ENCODE results near the gene SELENOS.

SELENOS gene

GRCh38 chr15:101258238-101259144 is 18.8 kb downstream of the SELENOS start:
- H3K4me3 ChIP-seq (ENCODE audit: low read depth, low read length, poor library complexity, severe bottlenecking): no peak overlapping the region

DNA sequence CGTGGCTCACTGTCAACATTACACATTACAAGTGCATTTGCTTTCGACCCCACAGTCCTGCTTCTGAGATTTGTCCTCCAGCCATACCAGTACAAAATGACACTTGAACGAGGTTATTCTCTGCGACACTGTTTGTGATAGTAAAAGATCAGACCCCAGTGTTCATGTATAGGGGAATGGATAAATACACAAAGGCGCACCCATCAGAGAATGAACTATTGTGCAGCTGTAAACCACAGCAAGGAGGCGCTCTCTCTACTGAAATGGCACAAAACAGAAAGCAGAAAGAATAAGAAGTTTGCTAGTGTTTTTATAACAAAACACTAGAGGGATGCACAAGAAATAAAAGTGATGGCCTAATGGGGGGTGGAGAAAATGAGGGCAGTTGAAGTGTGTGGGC is 20.5 kb downstream of the SELENOS start:
- Histone ChIP-seq H3K9me3 (ENCODE audit: low read length) (no peaks in the 10 kb centered on the region), H3K79me2 (ENCODE audit: insufficient read depth, low read length) (no peaks in the 10 kb centered on the region), H2AFZ (ENCODE audit: low read length) (no peak overlapping the region), H3K4me3 (ENCODE audit: low read depth, low read length, poor library complexity, severe bottlenecking) (no peak overlapping the region), H3K9ac (ENCODE audit: low read length) (no peak overlapping the region), H3F3A (ENCODE audit: insufficient read depth, low read length) (no peaks in the 10 kb centered on the region), H3K27ac (ENCODE audit: low read depth, low read length, poor library complexity, severe bottlenecking) (no peak overlapping the region), H3K36me3 (ENCODE audit: insufficient read depth, low read length) (no peaks in the 10 kb centered on the region), H3K9me2 (ENCODE audit: low read depth, low read length) (no peaks in the 10 kb centered on the region), H3K4me2 (ENCODE audit: low read length) (no peak overlapping the region), H4K20me1 (ENCODE audit: insufficient read depth, low read length) (no peaks in the 10 kb centered on the region), H3K4me1 (ENCODE audit: insufficient read depth, low read length, severe bottlenecking) (peaks cover 7% of the 10 kb centered on the region), H3K27me3 (ENCODE audit: insufficient read depth, low read length) (0 out of 2 replicates have a peak, but pooled peaks cover 5% of the 10 kb centered on the region)
- TF ChIP-seq CTCF (IDR thresholded peaks at IDR 0.05; ENCODE audit: low read length) (peak; percentile 77), EZH2 (IDR thresholded peaks at IDR 0.05; ENCODE audit: borderline replicate concordance, low read length) (no peak)

More at GRCh38 chr15:101258238-101259144, 18.8 kb downstream of the SELENOS start:
- Histone ChIP-seq H3K79me2 (ENCODE audit: insufficient read depth, low read length) (no peaks in the 10 kb centered on the region), H3K9me2 (ENCODE audit: low read depth, low read length) (no peaks in the 10 kb centered on the region), H2AFZ (ENCODE audit: low read length) (no peak overlapping the region), H3K36me3 (ENCODE audit: insufficient read depth, low read length) (no peaks in the 10 kb centered on the region), H3K27me3 (ENCODE audit: insufficient read depth, low read length) (0 out of 2 replicates have a peak, but pooled peaks cover 7% of the 10 kb centered on the region), H4K20me1 (ENCODE audit: insufficient read depth, low read length) (no peaks in the 10 kb centered on the region), H3K9ac (ENCODE audit: low read length) (no peak overlapping the region), H3F3A (ENCODE audit: insufficient read depth, low read length) (no peaks in the 10 kb centered on the region), H3K27ac (ENCODE audit: low read depth, low read length, poor library complexity, severe bottlenecking) (no peak overlapping the region), H3K9me3 (ENCODE audit: low read length) (no peaks in the 10 kb centered on the region), H3K4me2 (ENCODE audit: low read length) (no peak overlapping the region), H3K4me1 (ENCODE audit: insufficient read depth, low read length, severe bottlenecking) (no peaks in the 10 kb centered on the region)
- TF ChIP-seq CTCF (IDR thresholded peaks at IDR 0.05; ENCODE audit: low read length) (peak; percentile 95), EZH2 (IDR thresholded peaks at IDR 0.05; ENCODE audit: borderline replicate concordance, low read length) (no peak)

DNA sequence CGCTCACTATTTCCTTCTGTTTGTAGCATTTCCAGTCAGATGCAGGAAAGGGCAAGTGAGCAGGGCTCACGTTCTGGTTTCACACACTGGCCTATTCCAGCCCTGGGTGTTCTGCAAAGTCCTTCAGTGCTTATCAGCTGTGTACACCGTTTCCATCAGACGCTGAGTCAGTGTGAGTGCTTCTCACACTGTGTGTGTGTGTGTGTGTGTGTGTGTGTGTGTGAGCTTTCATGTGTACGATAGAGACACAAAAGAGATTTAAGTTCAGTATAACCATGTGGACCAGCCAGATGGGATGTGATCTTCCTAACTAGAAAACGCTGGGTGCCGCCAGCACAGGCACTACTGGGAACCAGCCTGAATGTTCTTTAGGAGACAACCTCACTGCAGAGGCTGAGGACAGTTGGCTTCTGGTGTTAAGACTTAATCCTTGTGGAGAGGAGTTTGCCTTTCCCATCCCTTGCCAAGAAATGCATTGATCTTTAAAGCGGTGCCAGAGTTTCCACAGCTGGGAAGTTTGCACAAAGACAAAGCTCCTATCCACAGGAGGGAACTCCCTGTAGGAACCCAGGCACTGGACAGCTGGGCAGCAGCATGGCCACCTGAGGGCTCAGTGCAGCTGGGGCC is 21.6 kb downstream of the SELENOS start:
- no peaks in the 10 kb centered on the region for H3K36me3 ChIP-seq (ENCODE audit: insufficient read depth, low read length)
- no peaks in the 10 kb centered on the region for H3F3A ChIP-seq (ENCODE audit: insufficient read depth, low read length)
- no peak for TF ChIP-seq EZH2 (IDR thresholded peaks at IDR 0.05; ENCODE audit: borderline replicate concordance, low read length)
- no peak for TF ChIP-seq CTCF (IDR thresholded peaks at IDR 0.05; ENCODE audit: low read length)
- no peak overlapping the region for H2AFZ ChIP-seq (ENCODE audit: low read length)
- no peaks in the 10 kb centered on the region for H3K9me3 ChIP-seq (ENCODE audit: low read length)
- H3K9me2 ChIP-seq (ENCODE audit: low read depth, low read length): no peaks in the 10 kb centered on the region
- H3K4me2 ChIP-seq (ENCODE audit: low read length): no peak overlapping the region
- no peak overlapping the region for H3K4me3 ChIP-seq (ENCODE audit: low read depth, low read length, poor library complexity, severe bottlenecking)
- no peaks in the 10 kb centered on the region for H4K20me1 ChIP-seq (ENCODE audit: insufficient read depth, low read length)
- H3K79me2 ChIP-seq (ENCODE audit: insufficient read depth, low read length): no peaks in the 10 kb centered on the region
- H3K27ac ChIP-seq (ENCODE audit: low read depth, low read length, poor library complexity, severe bottlenecking): no peak overlapping the region
- H3K9ac ChIP-seq (ENCODE audit: low read length): no peak overlapping the region
- peaks cover 10% of the 10 kb centered on the region for H3K4me1 ChIP-seq (ENCODE audit: insufficient read depth, low read length, severe bottlenecking)
- peaks cover 5% of the 10 kb centered on the region; the same call in 1 of the 2 replicates for H3K27me3 ChIP-seq (ENCODE audit: insufficient read depth, low read length)
